Stomach smooth muscle (tissue), 2 donors: Measurements from ENCODE around the gene APRT.

Experiments
- H3K27ac ChIP-seq: one replicate; pipeline ENCODE4 v1.7.0; 2013; ENCODE audit warnings: mild to moderate bottlenecking, low read length, inconsistent platforms
- H3K27me3 ChIP-seq, 2 donors: one replicate each; pipeline ENCODE4 v1.7.0; 2013; ENCODE audit warnings: low read length in 2 of 2; ENCODE audit not compliant: insufficient read depth in 2 of 2, control insufficient read depth in 1 of 2
- H3K36me3 ChIP-seq, 2 donors: one replicate each; pipeline ENCODE4 v1.7.0; 2013; ENCODE audit warnings: low read length in 2 of 2; ENCODE audit not compliant: control insufficient read depth in 2 of 2, insufficient read depth in 2 of 2
- H3K4me1 ChIP-seq: one replicate; pipeline ENCODE4 v1.7.0; 2013; ENCODE audit warnings: low read length; ENCODE audit not compliant: control insufficient read depth, insufficient read depth
- H3K4me3 ChIP-seq, 2 donors: one replicate each; pipeline ENCODE4 v1.7.0; 2013; ENCODE audit warnings: low read length in 2 of 2
- H3K9ac ChIP-seq, 2 donors: one replicate each; pipeline ENCODE4 v1.7.0; 2013; ENCODE audit warnings: low read length in 2 of 2, mild to moderate bottlenecking in 1 of 2
- H3K9me3 ChIP-seq, 2 donors: one replicate each; pipeline ENCODE4 v1.7.0; 2013; ENCODE audit warnings: low read length in 2 of 2; ENCODE audit not compliant: control insufficient read depth in 2 of 2
- donor health status: healthy.
- donor health status: Pancreatic carcinoma.

APRT gene

DNA sequence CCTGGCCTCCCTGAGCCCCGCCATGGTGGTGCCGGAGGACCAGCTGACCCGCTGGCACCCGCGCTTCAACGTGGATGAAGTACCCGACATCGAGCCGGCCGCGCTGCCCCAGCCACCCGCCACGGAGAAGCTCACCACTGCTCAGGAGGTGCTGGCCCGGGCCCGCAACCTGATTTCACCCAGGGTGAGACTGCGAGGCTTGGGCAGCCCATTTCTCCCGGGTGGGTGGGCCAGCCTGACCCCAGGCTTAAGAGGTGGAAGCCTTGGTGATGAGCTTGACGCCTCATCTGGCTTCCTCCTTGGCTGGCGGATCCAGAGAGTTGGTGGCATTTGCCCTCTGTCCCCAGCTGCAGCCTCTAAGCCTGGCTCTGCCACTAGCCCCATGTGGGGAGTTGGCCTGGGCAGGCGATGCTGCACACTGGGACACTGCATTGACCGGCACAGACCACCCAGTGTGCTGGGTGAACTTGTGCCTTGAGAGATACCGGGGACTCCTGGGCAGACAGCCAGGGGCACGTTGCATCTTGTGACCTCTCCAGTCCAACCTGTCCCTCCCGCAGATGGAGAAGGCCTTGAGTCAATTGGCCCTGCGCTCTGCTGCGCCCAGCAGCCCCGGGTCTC is 5.1 kb downstream of the APRT start:
- Histone ChIP-seq H3K9me3 (no peaks in the 10 kb centered on the region), H3K9ac (no peak overlapping the region), H3K36me3 (peaks cover 4 to 9% of the 10 kb centered on the region in 2 donors), H3K4me1 (peaks cover 25% of the 10 kb centered on the region), H3K4me3 (no peak overlapping the region), H3K27ac (no peak overlapping the region), H3K27me3 (peaks cover 2 to 8% of the 10 kb centered on the region in 2 donors)

DNA sequence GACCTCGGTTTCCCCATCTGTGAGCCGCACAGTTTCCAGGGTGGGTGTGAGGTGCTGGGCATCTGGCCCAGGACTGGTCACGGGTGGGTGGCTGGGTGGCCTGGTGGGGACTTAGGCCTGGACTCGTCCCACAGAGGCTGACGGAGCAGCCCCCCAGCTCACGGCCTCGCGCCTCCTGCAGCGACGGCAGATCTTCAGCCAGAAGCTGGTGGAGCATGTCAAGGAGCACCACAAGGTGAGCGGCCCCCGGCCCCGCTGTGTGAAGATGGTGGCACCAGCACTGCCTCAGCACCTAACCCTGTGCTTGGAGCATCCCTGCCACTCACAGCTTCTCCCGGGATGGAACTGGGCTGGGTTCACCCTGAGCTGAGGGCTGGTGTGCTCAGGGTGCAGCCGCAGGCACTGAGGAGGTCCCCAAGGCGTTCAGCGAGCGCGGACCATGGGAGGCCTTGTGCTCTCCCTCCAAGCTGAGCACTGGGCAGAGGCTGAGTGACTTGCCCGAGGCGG is 5.8 kb downstream of the APRT start:
- no peak overlapping the region for H3K9ac ChIP-seq
- H3K9me3 ChIP-seq, result no peaks in the 10 kb centered on the region
- no peak overlapping the region for H3K4me3 ChIP-seq
- peaks cover 21% of the 10 kb centered on the region for H3K4me1 ChIP-seq
- H3K27ac ChIP-seq, result no peak overlapping the region
- H3K36me3 ChIP-seq, result peaks cover 4 to 9% of the 10 kb centered on the region in 2 donors
- H3K27me3 ChIP-seq, result peaks cover 2 to 8% of the 10 kb centered on the region in 2 donors

DNA sequence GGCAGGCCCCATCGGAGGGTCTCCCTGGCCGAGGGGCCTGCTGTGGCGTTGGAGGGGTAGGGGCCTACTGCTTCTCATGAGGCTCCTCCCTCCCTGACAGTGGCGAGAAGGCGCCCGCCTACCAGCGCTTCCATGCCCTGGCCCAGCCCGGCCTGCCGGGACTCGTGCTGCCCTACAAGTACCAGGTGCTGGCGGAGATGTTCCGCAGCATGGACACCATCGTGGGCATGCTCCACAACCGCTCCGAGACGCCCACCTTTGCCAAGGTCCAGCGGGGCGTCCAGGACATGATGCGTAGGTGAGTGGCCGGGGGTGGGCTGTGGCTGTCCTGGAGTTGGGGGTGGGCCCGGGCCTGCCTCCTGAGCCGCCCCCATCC is 6.4 kb downstream of the APRT start:
- H3K9ac ChIP-seq, result no peak overlapping the region
- H3K27ac ChIP-seq, result no peak overlapping the region
- H3K36me3 ChIP-seq, result peaks cover 4 to 9% of the 10 kb centered on the region in 2 donors
- peaks cover 2 to 8% of the 10 kb centered on the region in 2 donors for H3K27me3 ChIP-seq
- no peaks in the 10 kb centered on the region for H3K9me3 ChIP-seq
- H3K4me1 ChIP-seq, result peaks cover 15% of the 10 kb centered on the region
- H3K4me3 ChIP-seq, result no peak overlapping the region

DNA sequence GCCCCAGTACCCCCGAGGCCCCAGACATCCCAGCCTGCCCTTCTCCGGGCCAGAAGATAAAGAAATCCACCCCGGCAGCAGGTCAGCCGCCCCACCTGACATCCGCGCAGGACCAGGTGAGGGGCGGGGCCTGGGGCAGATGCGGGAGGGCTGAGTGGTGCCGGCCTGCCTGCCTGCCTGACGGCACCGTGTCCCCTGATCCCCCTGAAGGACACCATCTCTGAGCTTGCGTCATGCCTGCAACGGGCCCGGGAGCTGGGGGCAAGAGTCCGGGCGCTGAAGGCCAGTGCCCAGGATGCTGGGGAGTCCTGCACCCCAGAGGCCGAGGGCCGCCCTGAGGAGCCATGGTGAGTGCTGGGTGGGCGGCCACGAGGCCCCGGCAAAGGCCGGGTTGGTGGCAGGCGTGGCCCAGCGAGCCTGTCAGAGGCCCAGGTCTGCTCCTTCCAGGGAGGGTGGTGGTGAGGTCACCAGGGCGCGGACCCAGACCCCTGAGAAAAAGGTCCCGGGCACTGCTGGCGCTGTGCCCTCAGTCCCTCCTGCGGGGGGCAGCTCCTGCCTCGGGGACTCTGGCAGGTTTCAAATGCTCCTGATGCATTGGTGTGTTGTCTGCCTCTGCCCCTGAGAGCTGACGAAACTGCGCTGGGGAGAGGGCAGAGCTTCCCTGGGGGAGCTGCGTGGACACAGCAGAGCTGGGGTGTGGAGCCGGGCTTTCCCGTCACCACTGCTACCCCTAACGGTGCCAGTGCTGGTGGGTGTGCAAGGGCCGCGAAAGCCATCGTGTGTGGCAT is 7.0 kb downstream of the APRT start:
- peaks cover 2 to 8% of the 10 kb centered on the region in 2 donors for H3K27me3 ChIP-seq
- peaks cover 9% of the 10 kb centered on the region for H3K4me1 ChIP-seq
- peak overlapping the region in 1 of 2 donors; percentile 8 for H3K4me3 ChIP-seq
- no peak overlapping the region for H3K27ac ChIP-seq
- H3K36me3 ChIP-seq, result peaks cover 4 to 8% of the 10 kb centered on the region in 2 donors
- no peaks in the 10 kb centered on the region for H3K9me3 ChIP-seq
- H3K9ac ChIP-seq, result no peak overlapping the region

DNA sequence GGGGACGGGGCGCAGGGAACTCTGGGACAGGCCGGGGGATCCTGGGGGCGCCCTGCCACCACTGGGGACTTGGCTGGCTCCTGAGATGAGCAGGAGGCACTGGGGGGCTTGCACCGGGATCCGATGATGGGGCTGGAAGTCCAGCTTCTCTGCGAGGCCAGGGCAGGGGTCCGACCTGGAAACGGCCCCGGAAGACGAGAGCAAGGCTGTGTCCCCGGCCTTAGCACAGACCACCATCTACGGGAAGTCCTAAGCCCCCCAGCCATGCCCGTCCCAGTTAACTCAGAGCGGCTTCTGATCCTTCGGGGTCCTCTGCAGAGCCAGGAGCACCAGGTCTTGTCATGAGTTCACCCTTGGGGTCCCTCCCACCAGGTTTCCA is 7.6 kb downstream of the APRT start:
- H3K4me1 ChIP-seq, result peaks cover 8% of the 10 kb centered on the region
- peak overlapping the region in 1 of 2 donors; percentile 8 for H3K4me3 ChIP-seq
- H3K27me3 ChIP-seq, result peaks cover 2 to 8% of the 10 kb centered on the region in 2 donors
- no peak overlapping the region for H3K9ac ChIP-seq
- H3K27ac ChIP-seq, result no peak overlapping the region
- peaks cover 2% of the 10 kb centered on the region in 2 donors for H3K36me3 ChIP-seq
- no peaks in the 10 kb centered on the region for H3K9me3 ChIP-seq

DNA sequence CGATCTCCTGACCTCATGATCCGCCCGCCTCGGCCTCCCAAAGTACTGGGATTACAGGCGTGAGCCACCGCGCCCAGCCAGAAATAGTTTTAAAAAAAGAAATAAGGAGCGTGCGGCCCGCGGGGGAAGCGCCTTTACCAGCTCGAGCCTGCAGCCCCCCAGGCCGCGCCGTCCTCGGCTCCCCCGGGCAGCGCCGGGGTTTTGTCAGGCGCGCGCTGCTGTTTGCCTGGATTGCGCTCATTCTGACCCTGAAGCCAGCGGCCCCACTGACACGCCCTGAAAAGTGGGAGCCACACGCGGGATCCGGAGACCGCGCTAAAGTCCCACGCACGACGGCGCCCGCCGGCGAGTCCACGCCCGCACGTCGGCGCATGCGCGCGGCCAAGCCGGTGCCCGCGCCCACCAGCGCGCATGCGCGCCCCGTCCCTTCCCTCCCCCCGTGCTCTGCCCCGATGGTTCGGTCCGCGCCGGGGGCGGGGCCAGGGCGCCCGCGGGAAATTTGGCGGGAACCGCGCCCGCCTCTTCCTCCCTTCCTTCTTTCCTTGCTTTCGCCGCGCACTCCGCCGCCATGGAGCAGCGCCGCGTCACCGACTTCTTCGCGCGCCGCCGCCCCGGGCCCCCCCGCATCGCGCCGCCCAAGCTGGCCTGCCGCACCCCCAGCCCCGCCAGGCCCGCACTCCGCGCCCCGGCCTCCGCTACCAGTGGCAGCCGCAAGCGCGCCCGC is 8.3 kb downstream of the APRT start, which contains the start of gene CDT1:
Gene CDT1 (plus strand): TSS at position 526 of the 724 bp plus-strand sequence. CDS start 43 bp downstream, at position 569.
- peak within 1 kb of the TSS; percentile 60 to 75 for H3K4me3 ChIP-seq
- peaks cover 2 to 8% of the 10 kb centered on the region in 2 donors for H3K27me3 ChIP-seq
- no peak within 1 kb of the TSS for H3K27ac ChIP-seq
- no peaks in the 10 kb centered on the region for H3K9me3 ChIP-seq
- no peaks in the 10 kb centered on the region for H3K36me3 ChIP-seq
- H3K9ac ChIP-seq, result peak within 1 kb of the TSS; percentile 45 to 51
- peaks cover 8% of the 10 kb centered on the region for H3K4me1 ChIP-seq

DNA sequence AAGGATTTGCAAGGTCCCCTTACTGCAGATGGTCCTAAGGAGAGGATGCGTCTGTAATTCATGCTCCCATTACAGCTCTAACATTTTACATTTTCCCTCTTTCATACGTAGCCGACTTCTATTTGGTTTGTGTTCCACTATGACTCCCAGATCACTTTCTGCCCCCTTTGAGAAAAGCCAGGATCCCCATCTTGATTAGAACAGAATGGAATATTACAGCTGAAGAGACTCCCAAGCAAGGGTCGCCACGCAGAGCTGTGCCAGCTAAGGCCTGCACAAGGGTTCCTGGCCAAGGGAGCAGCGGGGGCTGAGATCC is 11.5 kb downstream of the APRT start:
- H3K9me3 ChIP-seq, result no peaks in the 10 kb centered on the region
- H3K9ac ChIP-seq, result no peak overlapping the region
- no peak overlapping the region for H3K4me3 ChIP-seq
- peaks cover 2 to 8% of the 10 kb centered on the region in 2 donors for H3K27me3 ChIP-seq
- H3K27ac ChIP-seq, result no peak overlapping the region
- no peaks in the 10 kb centered on the region for H3K36me3 ChIP-seq
- peaks cover 8% of the 10 kb centered on the region for H3K4me1 ChIP-seq

DNA sequence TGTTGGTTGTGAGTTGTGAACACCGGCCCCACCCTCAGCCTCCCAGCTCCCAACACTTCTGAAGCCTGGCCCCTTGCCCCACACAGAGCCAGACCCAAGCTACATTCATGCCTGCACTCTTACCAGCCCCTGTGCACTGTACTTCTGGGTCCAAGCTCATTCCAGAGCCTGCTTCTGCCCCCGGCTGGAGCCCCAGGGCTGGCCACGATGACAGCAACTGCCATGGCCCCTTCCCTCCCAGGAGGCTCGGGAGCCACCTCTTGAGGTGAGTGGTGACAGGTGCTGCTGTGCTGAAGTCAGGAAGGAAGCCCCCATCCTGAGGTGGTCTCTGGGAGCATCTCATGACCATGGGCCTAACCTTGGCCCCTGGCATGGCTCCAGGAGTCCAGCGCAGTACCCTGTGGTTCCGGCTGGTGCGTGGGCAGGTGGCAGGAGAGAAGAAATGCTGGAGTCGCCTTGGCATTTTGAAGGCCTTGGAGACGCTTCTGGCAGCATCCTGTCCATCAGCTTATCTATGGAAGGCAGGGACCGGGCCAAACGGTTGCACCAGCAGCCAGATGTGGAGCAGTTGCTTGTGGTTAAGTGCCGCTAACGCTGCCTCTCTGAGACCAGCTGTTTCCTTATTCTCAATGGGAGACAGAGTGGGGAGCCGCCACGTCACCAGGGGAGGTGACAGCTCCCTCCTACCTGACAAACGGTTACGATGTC is 12.0 kb downstream of the APRT start:
- Histone ChIP-seq H3K36me3 (no peaks in the 10 kb centered on the region), H3K9ac (no peak overlapping the region), H3K9me3 (no peaks in the 10 kb centered on the region), H3K27me3 (peaks cover 2 to 6% of the 10 kb centered on the region in 2 donors), H3K4me3 (no peak overlapping the region), H3K4me1 (peaks cover 8% of the 10 kb centered on the region), H3K27ac (no peak overlapping the region)

DNA sequence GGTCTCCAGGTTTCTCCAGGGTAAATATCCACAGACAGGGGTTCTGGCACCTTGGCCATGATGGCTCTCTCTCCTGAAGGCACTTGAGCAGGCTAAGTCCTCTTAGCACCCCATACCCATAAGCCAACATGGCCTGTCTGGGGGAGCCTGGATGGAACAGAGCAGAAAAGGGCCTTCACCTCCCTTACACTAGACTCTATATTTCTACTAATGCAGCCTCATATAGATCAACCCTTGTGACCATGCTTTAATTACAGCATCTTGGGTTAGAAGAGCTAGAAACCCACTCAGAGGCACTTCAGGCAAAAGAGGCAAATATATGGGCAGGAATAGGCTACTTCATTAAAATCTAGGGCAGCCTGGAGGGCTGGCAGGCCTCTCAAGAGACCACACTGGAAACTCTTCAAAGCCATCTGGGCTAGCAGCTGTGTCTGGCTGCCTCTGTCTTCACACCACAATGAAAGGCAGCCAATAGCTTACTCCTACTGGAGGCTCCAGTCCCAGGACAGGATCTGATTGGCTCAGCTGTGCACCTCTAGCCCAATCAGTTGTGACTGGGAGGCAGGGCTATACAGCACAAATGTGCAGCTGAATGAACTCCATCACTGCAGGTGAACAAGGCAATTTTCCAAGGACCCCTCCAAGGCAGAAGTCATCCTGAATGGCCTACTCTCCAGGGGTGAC is 12.8 kb downstream of the APRT start:
- Histone ChIP-seq H3K27ac (no peak overlapping the region), H3K9me3 (no peaks in the 10 kb centered on the region), H3K4me1 (peaks cover 3% of the 10 kb centered on the region), H3K27me3 (no peaks in the 10 kb centered on the region), H3K9ac (no peak overlapping the region), H3K4me3 (no peak overlapping the region), H3K36me3 (no peaks in the 10 kb centered on the region)

DNA sequence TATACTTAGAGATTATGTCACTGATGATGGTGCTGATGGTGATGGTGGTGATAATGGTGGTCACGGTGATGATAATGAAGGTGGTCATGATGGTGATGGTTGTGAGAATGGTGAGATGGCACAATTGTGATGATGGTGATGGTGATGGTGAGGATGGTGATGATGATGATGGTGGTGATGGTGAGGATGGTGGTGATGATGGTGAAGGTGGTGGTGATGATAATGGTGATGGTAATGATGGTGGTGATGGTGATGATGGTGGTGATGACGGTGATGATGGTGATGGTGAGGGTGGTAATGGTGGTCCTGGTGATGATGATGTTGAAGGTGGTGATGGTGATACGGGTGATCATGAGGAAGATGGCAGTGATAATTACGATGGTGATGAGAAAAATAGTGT is 13.7 kb downstream of the APRT start:
- H3K27ac ChIP-seq, result no peak overlapping the region
- H3K9ac ChIP-seq, result no peak overlapping the region
- no peaks in the 10 kb centered on the region for H3K9me3 ChIP-seq
- H3K27me3 ChIP-seq, result peaks cover 0 to 5% of the 10 kb centered on the region in 2 donors
- H3K4me3 ChIP-seq, result no peak overlapping the region
- no peaks in the 10 kb centered on the region for H3K36me3 ChIP-seq
- H3K4me1 ChIP-seq, result peaks cover 3% of the 10 kb centered on the region
